Measurements from ENCODE around the gene ANKMY2. TPM values are rescaled to one million over a fixed set of nuclear protein-coding genes. Genes with fewer than 3 reads are reported as not detected.

Gene ANKMY2
- total RNA-seq, 8 experiments from 2014 or later = 10.6 to 40.7 (median 32.1) TPM

- ATAC-seq (replicated peaks in 6 of 8) = no peak
- Histone ChIP-seq H3K4me1 (replicated peaks in 1 of 2) (no peaks in the 10 kb centered on the region), H3K4me3 (no peak overlapping the region), H3K27ac (no peak overlapping the region)
- WGBS, 10 experiments = 93% methylated on average over 3 of the region's 7 CpGs; no CpG with 5 or more reads in 9 of the 10 experiments
- in situ Hi-C loops (cut with MboI; ENCODE audit: low pct_unique_long_range_greater_than_20kb in 2 of 9, low sequenced_read_pairs in 9 of 9, unreplicated experiment in 9 of 9) = no loop called here
Measured at GRCh38 chr7:16583834-16584233, 61.7 kb downstream of the ANKMY2 start.

- Histone ChIP-seq H3K4me1 (replicated peaks in 1 of 2) (no peaks in the 10 kb centered on the region), H3K27ac (no peak overlapping the region), H3K4me3 (no peak overlapping the region)
- in situ Hi-C loops (cut with MboI; ENCODE audit: low pct_unique_long_range_greater_than_20kb in 2 of 9, low sequenced_read_pairs in 9 of 9, unreplicated experiment in 9 of 9) = no loop called here
- no peak for ATAC-seq (replicated peaks in 6 of 8)
- 20 to 71% (median 51%) methylated on average over 1 of the region's 1 CpG; no CpG with 5 or more reads in 2 of the 10 experiments for WGBS, 10 experiments
Measured at GRCh38 chr7:16581286-16581685, 64.3 kb downstream of the ANKMY2 start.

GRCh38 chr7:16579216-16579615, 66.3 kb downstream of the ANKMY2 start:
- Histone ChIP-seq H3K4me1 (replicated peaks in 1 of 2) (no peaks in the 10 kb centered on the region), H3K4me3 (no peak overlapping the region), H3K27ac (no peak overlapping the region)
- in situ Hi-C loops (cut with MboI; ENCODE audit: low pct_unique_long_range_greater_than_20kb in 2 of 9, low sequenced_read_pairs in 9 of 9, unreplicated experiment in 9 of 9) = no loop called here
- WGBS, 10 experiments = 40 to 90% (median 83%) methylated on average over 1 to 8 of the region's 8 CpGs; no CpG with 5 or more reads in 1 of the 10 experiments
- no peak for ATAC-seq (replicated peaks in 6 of 8)

GRCh38 chr7:16571941-16572340, 73.6 kb downstream of the ANKMY2 start:
- Histone ChIP-seq H3K27ac (no peak overlapping the region), H3K4me1 (replicated peaks in 1 of 2) (no peaks in the 10 kb centered on the region), H3K4me3 (no peak overlapping the region)
- no peak for ATAC-seq (replicated peaks in 6 of 8)
- in situ Hi-C loops (cut with MboI; ENCODE audit: low pct_unique_long_range_greater_than_20kb in 2 of 9, low sequenced_read_pairs in 9 of 9, unreplicated experiment in 9 of 9) = loop anchor here in 6 of 9 experiments (25.0 kb wide), 5 partner anchors 110 to 510 kb away; partner anchors contain the start of gene SOSTDC1 (in 1 of the 6)
- 17 to 100% (median 82%) methylated on average over 1 to 4 of the region's 4 CpGs; no CpG with 5 or more reads in 5 of the 10 experiments for WGBS, 10 experiments

- in situ Hi-C loops (cut with MboI; ENCODE audit: low pct_unique_long_range_greater_than_20kb in 2 of 9, low sequenced_read_pairs in 9 of 9, unreplicated experiment in 9 of 9) = loop anchor here in 8 of 9 experiments (10.0 to 25.0 kb wide), 8 partner anchors 103 to 503 kb away; partner anchors contain the start of gene SOSTDC1 (in 1 of the 8)
- Histone ChIP-seq H3K4me1 (replicated peaks in 1 of 2) (no peaks in the 10 kb centered on the region), H3K27ac (no peak overlapping the region), H3K4me3 (no peak overlapping the region)
- 0 to 57% (median 32%) methylated on average over 3 to 13 of the region's 13 CpGs for WGBS, 10 experiments
- ATAC-seq (replicated peaks in 6 of 8) = peak in 5 of 8 experiments; percentile 35 to 64 (median 42)
Measured at GRCh38 chr7:16564909-16565426, 80.6 kb downstream of the ANKMY2 start.

GRCh38 chr7:16564023-16564380, 81.6 kb downstream of the ANKMY2 start:
- no peak for ATAC-seq (replicated peaks in 6 of 8)
- no peaks in the 10 kb centered on the region for H3K4me1 ChIP-seq (replicated peaks in 1 of 2)
- no peak overlapping the region for H3K27ac ChIP-seq
- H3K4me3 ChIP-seq = no peak overlapping the region
- WGBS, 10 experiments = 74 to 100% (median 91%) methylated on average over 3 to 4 of the region's 4 CpGs
- in situ Hi-C loops (cut with MboI; ENCODE audit: low pct_unique_long_range_greater_than_20kb in 2 of 9, low sequenced_read_pairs in 9 of 9, unreplicated experiment in 9 of 9) = loop anchor here in 8 of 9 experiments (10.0 to 25.0 kb wide), 8 partner anchors 102 to 502 kb away; partner anchors contain the start of gene SOSTDC1 (in 1 of the 8)

- Histone ChIP-seq H3K27ac (no peak overlapping the region), H3K4me3 (no peak overlapping the region), H3K4me1 (replicated peaks in 1 of 2) (no peaks in the 10 kb centered on the region)
- ATAC-seq (replicated peaks in 6 of 8) = no peak
- 80 to 100% (median 94%) methylated on average over 1 to 5 of the region's 5 CpGs for WGBS, 10 experiments
- in situ Hi-C loops (cut with MboI; ENCODE audit: low pct_unique_long_range_greater_than_20kb in 2 of 9, low sequenced_read_pairs in 9 of 9, unreplicated experiment in 9 of 9) = loop anchor here in 8 of 9 experiments (10.0 to 25.0 kb wide), 8 partner anchors 101 to 501 kb away; partner anchors contain the start of gene SOSTDC1 (in 1 of the 8)
Measured at GRCh38 chr7:16563281-16564022, 82.1 kb downstream of the ANKMY2 start.

- Histone ChIP-seq H3K27ac (no peak overlapping the region), H3K4me3 (no peak overlapping the region), H3K4me1 (replicated peaks in 1 of 2) (no peaks in the 10 kb centered on the region)
- in situ Hi-C loops (cut with MboI; ENCODE audit: low pct_unique_long_range_greater_than_20kb in 2 of 9, low sequenced_read_pairs in 9 of 9, unreplicated experiment in 9 of 9) = loop anchor here in 8 of 9 experiments (10.0 to 25.0 kb wide), 8 partner anchors 100 to 500 kb away; partner anchors contain the start of gene SOSTDC1 (in 1 of the 8)
- ATAC-seq (replicated peaks in 6 of 8) = no peak
- 81 to 100% (median 94%) methylated on average over 2 to 9 of the region's 9 CpGs for WGBS, 10 experiments
Measured at GRCh38 chr7:16562456-16563220, 82.9 kb downstream of the ANKMY2 start.

GRCh38 chr7:16561943-16562342, 83.6 kb downstream of the ANKMY2 start:
- 37 to 100% (median 100%) methylated on average over 1 to 3 of the region's 3 CpGs; no CpG with 5 or more reads in 3 of the 10 experiments for WGBS, 10 experiments
- in situ Hi-C loops (cut with MboI; ENCODE audit: low pct_unique_long_range_greater_than_20kb in 2 of 9, low sequenced_read_pairs in 9 of 9, unreplicated experiment in 9 of 9) = loop anchor here in 8 of 9 experiments (10.0 to 25.0 kb wide), 8 partner anchors 100 to 500 kb away; partner anchors contain the start of gene SOSTDC1 (in 1 of the 8)
- no peak overlapping the region for H3K4me3 ChIP-seq
- ATAC-seq (replicated peaks in 6 of 8) = no peak
- H3K4me1 ChIP-seq (replicated peaks in 1 of 2) = no peaks in the 10 kb centered on the region
- no peak overlapping the region for H3K27ac ChIP-seq

GRCh38 chr7:16559497-16560179, 85.9 kb downstream of the ANKMY2 start:
- Histone ChIP-seq H3K27ac (no peak overlapping the region), H3K4me1 (replicated peaks in 1 of 2) (no peaks in the 10 kb centered on the region), H3K4me3 (no peak overlapping the region)
- peak in 3 of 8 experiments; percentile 14 to 52 (median 30) for ATAC-seq (replicated peaks in 6 of 8)
- in situ Hi-C loops (cut with MboI; ENCODE audit: low pct_unique_long_range_greater_than_20kb in 2 of 9, low sequenced_read_pairs in 9 of 9, unreplicated experiment in 9 of 9) = loop anchor here in 8 of 9 experiments (10.0 to 25.0 kb wide), 8 partner anchors 97 to 497 kb away; partner anchors contain the start of gene SOSTDC1 (in 1 of the 8)
- 19 to 70% (median 52%) methylated on average over 2 to 3 of the region's 3 CpGs for WGBS, 10 experiments

GRCh38 chr7:16558761-16559302, 86.7 kb downstream of the ANKMY2 start:
- no peak overlapping the region for H3K27ac ChIP-seq
- no peak overlapping the region for H3K4me3 ChIP-seq
- peak in 3 of 8 experiments; percentile 89 to 94 (median 92) for ATAC-seq (replicated peaks in 6 of 8)
- no peaks in the 10 kb centered on the region for H3K4me1 ChIP-seq (replicated peaks in 1 of 2)
- WGBS, 10 experiments = 22 to 100% (median 90%) methylated on average over 1 to 4 of the region's 4 CpGs; no CpG with 5 or more reads in 2 of the 10 experiments
- in situ Hi-C loops (cut with MboI; ENCODE audit: low pct_unique_long_range_greater_than_20kb in 2 of 9, low sequenced_read_pairs in 9 of 9, unreplicated experiment in 9 of 9) = loop anchor here in 6 of 9 experiments (25.0 kb wide), 5 partner anchors 97 to 497 kb away; partner anchors contain the start of gene SOSTDC1 (in 1 of the 6)

- Histone ChIP-seq H3K27ac (no peak overlapping the region), H3K4me1 (replicated peaks in 1 of 2) (no peaks in the 10 kb centered on the region), H3K4me3 (no peak overlapping the region)
- ATAC-seq (replicated peaks in 6 of 8) = no peak
- WGBS, 10 experiments = 44 to 100% (median 77%) methylated on average over 1 to 2 of the region's 2 CpGs; no CpG with 5 or more reads in 1 of the 10 experiments
- in situ Hi-C loops (cut with MboI; ENCODE audit: low pct_unique_long_range_greater_than_20kb in 2 of 9, low sequenced_read_pairs in 9 of 9, unreplicated experiment in 9 of 9) = loop anchor here in 6 of 9 experiments (25.0 kb wide), 5 partner anchors 94 to 494 kb away; partner anchors contain the start of gene SOSTDC1 (in 1 of the 6)
Measured at GRCh38 chr7:16556359-16556758, 89.2 kb downstream of the ANKMY2 start.
